Measurements from ENCODE around the gene ADAM12. TPM values are rescaled to one million over a fixed set of nuclear protein-coding genes. Genes with fewer than 3 reads are reported as not detected.

The ADAM12 gene
- total and polyA plus RNA-seq, 10 of the 15 experiments (the other 5 are each of a cell fraction or from before 2014, with no cell fraction given) = under 0.01 to 0.62 (median 0.04) TPM; not detected in 5

DNA sequence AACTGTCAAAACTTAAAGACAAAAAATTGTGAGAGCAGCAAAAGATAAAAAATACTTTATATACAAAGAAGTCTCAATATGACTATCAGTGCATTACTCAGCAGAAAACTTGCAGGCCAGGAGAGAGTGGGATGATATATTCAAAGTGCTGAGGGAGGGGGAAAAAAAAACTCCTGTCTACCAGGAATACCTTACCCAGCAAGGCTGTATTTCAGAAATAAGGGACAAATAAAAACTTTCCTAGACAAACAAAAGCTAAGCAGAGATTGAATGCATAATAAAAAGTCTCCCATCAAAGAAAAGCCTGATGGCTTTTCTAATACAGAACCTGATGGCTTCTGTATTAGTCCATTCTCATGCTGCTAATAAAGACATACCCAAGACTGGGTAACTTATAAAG, 31.1 kb downstream of the ADAM12 start:
- H3K79me2 ChIP-seq (ENCODE audit: control insufficient read depth, insufficient read depth, low read length) = no peaks in the 10 kb centered on the region
- TF ChIP-seq CEBPB (IDR thresholded peaks at IDR 0.05; ENCODE audit: borderline replicate concordance in 1 of 2, low read depth in 2 of 2, low read length in 2 of 2) (no peak), EZH2 (IDR thresholded peaks at IDR 0.05; ENCODE audit: borderline replicate concordance, control insufficient read depth, low read depth, low read length) (no peak), MEF2A (IDR thresholded peaks at IDR 0.05; ENCODE audit: insufficient read depth, low read depth, low read length) (no peak), BCL11A (IDR thresholded peaks at IDR 0.05; ENCODE audit: low read depth, low read length) (no peak), CREB1 (IDR thresholded peaks at IDR 0.05; ENCODE audit: low read depth) (no peak), SIN3A (IDR thresholded peaks at IDR 0.05; ENCODE audit: low read depth, low read length) (no peak), SMAD1 (IDR thresholded peaks at IDR 0.05; ENCODE audit: low read depth, partially characterized antibody) (no peak), RUNX3 (IDR thresholded peaks at IDR 0.05; ENCODE audit: low read length) (no peak), SREBF2 (IDR thresholded peaks at IDR 0.05; ENCODE audit: low read length) (no peak), RAD21 (IDR thresholded peaks at IDR 0.05; ENCODE audit: insufficient read depth, low read depth, low read length) (no peak), ZNF687 (IDR thresholded peaks at IDR 0.05) (no peak), BRCA1 (IDR thresholded peaks at IDR 0.05; ENCODE audit: low read depth, low read length) (no peak), EGR1 (IDR thresholded peaks at IDR 0.05; ENCODE audit: borderline replicate concordance in 1 of 2, low read depth in 2 of 2, low read length in 2 of 2) (no peak)
- BruUV-seq (replicated peaks) = no TSS peak
- H3K4me3 ChIP-seq = no peak overlapping the region
- intact Hi-C loops (cut with micrococcal nuclease; ENCODE audit: unreplicated experiment) = no loop called here
- no peak overlapping the region for H2AFZ ChIP-seq (ENCODE audit: control insufficient read depth, low read depth, low read length)
- POLR2A ChIA-PET = no interaction called here
- H4K20me1 ChIP-seq (ENCODE audit: control insufficient read depth, insufficient read depth) = no peaks in the 10 kb centered on the region
- SMC1A ChIA-PET (ENCODE audit: uncharacterized antibody, unreplicated experiment) = no interaction called here
- no peaks in the 10 kb centered on the region for H3K27me3 ChIP-seq (replicated peaks in 1 of 2; ENCODE audit: control insufficient read depth in 2 of 2, insufficient read depth in 2 of 2, low read length in 1 of 2)
- no peak for DNase-seq (ENCODE audit: low read depth, low spot score)
- CTCF ChIA-PET = no interaction called here
- H3K4me1 ChIP-seq (ENCODE audit: control insufficient read depth, insufficient read depth, low read length) = no peaks in the 10 kb centered on the region
- H3K4me2 ChIP-seq (ENCODE audit: control insufficient read depth, insufficient read depth) = no peak overlapping the region
- no peaks in the 10 kb centered on the region for H3K36me3 ChIP-seq (ENCODE audit: control insufficient read depth in 2 of 2, insufficient read depth in 2 of 2, low read length in 1 of 2)
- RAD21 ChIA-PET (ENCODE audit: unreplicated experiment) = no interaction called here
- H3K27ac ChIP-seq (ENCODE audit: control insufficient read depth, insufficient read depth) = no peak overlapping the region
- no peak for FAIRE-seq
- no peak for ATAC-seq
- in situ Hi-C loops (cut with MboI) = no loop called here
- H3K9me3 ChIP-seq (replicated peaks; ENCODE audit: control insufficient read depth, insufficient read depth, low read length) = no peaks in the 10 kb centered on the region
- no peak overlapping the region for H3K9ac ChIP-seq (ENCODE audit: control insufficient read depth, insufficient read depth, low read length)

Measured in GM12878 (cell line).